ENCODE data around the gene HOXB9.
A peak's percentile ranks its signal among the peaks of the same experiment; 100 is the strongest.

The HOXB9 gene

GRCh38 chr17:48613862-48614694 lies 12.1 kb downstream of the HOXB9 start:
- Histone ChIP-seq H3K27ac (ENCODE audit: low read depth, low read length) (no peak overlapping the region), H3K9me2 (replicated peaks; ENCODE audit: control insufficient read depth, low read length) (no peaks in the 10 kb centered on the region), H3K79me2 (ENCODE audit: control insufficient read depth, low read length) (no peaks in the 10 kb centered on the region), H3K4me1 (ENCODE audit: control insufficient read depth, low read length) (peaks cover 28% of the 10 kb centered on the region), H3F3A (ENCODE audit: control insufficient read depth, insufficient read depth) (no peaks in the 10 kb centered on the region), H3K27me3 (ENCODE audit: control insufficient read depth, low read length) (peaks cover 63% of the 10 kb centered on the region), H4K20me1 (ENCODE audit: control insufficient read depth, insufficient read depth, low read depth, low read length) (no peaks in the 10 kb centered on the region), H3K36me3 (ENCODE audit: control insufficient read depth, low read length) (no peaks in the 10 kb centered on the region), H3K4me2 (ENCODE audit: low read length) (no peak overlapping the region), H3K4me3 (ENCODE audit: low read length) (no peak overlapping the region), H3K9me3 (ENCODE audit: control insufficient read depth, insufficient read depth, low read length) (no peaks in the 10 kb centered on the region)
- TF ChIP-seq CTCF (IDR thresholded peaks at IDR 0.05; ENCODE audit: low read depth, low read length, poor library complexity, severe bottlenecking) (no peak), EZH2phosphoT487 (IDR thresholded peaks at IDR 0.05; ENCODE audit: borderline replicate concordance, low read length) (no peak)

GRCh38 chr17:48612854-48613691 lies 13.1 kb downstream of the HOXB9 start:
- H3K4me1 ChIP-seq (ENCODE audit: control insufficient read depth, low read length) = peaks cover 24% of the 10 kb centered on the region
- H3K79me2 ChIP-seq (ENCODE audit: control insufficient read depth, low read length) = no peaks in the 10 kb centered on the region
- H3K36me3 ChIP-seq (ENCODE audit: control insufficient read depth, low read length) = no peaks in the 10 kb centered on the region
- peak overlapping the region; percentile 83 for H3K4me3 ChIP-seq (ENCODE audit: low read length)
- peaks cover 53% of the 10 kb centered on the region for H3K27me3 ChIP-seq (ENCODE audit: control insufficient read depth, low read length)
- no peaks in the 10 kb centered on the region for H3K9me3 ChIP-seq (ENCODE audit: control insufficient read depth, insufficient read depth, low read length)
- no peak overlapping the region for H3K27ac ChIP-seq (ENCODE audit: low read depth, low read length)
- H3K9me2 ChIP-seq (replicated peaks; ENCODE audit: control insufficient read depth, low read length) = no peaks in the 10 kb centered on the region
- no peaks in the 10 kb centered on the region for H3F3A ChIP-seq (ENCODE audit: control insufficient read depth, insufficient read depth)
- no peaks in the 10 kb centered on the region for H4K20me1 ChIP-seq (ENCODE audit: control insufficient read depth, insufficient read depth, low read depth, low read length)
- TF ChIP-seq EZH2phosphoT487 (IDR thresholded peaks at IDR 0.05; ENCODE audit: borderline replicate concordance, low read length) (peak; percentile 61; the same call in 1 of the 2 replicates), CTCF (IDR thresholded peaks at IDR 0.05; ENCODE audit: low read depth, low read length, poor library complexity, severe bottlenecking) (peak; percentile 14)
- H3K4me2 ChIP-seq (ENCODE audit: low read length) = peak overlapping the region; percentile 82

GRCh38 chr17:48612456-48612853 lies 13.7 kb downstream of the HOXB9 start:
- H3K79me2 ChIP-seq (ENCODE audit: control insufficient read depth, low read length) = no peaks in the 10 kb centered on the region
- peak overlapping the region; percentile 82 for H3K4me2 ChIP-seq (ENCODE audit: low read length)
- H3K9me2 ChIP-seq (replicated peaks; ENCODE audit: control insufficient read depth, low read length) = no peaks in the 10 kb centered on the region
- no peaks in the 10 kb centered on the region for H4K20me1 ChIP-seq (ENCODE audit: control insufficient read depth, insufficient read depth, low read depth, low read length)
- peaks cover 48% of the 10 kb centered on the region for H3K27me3 ChIP-seq (ENCODE audit: control insufficient read depth, low read length)
- H3K9me3 ChIP-seq (ENCODE audit: control insufficient read depth, insufficient read depth, low read length) = no peaks in the 10 kb centered on the region
- peaks cover 24% of the 10 kb centered on the region for H3K4me1 ChIP-seq (ENCODE audit: control insufficient read depth, low read length)
- H3K36me3 ChIP-seq (ENCODE audit: control insufficient read depth, low read length) = no peaks in the 10 kb centered on the region
- TF ChIP-seq CTCF (IDR thresholded peaks at IDR 0.05; ENCODE audit: low read depth, low read length, poor library complexity, severe bottlenecking) (no peak), EZH2phosphoT487 (IDR thresholded peaks at IDR 0.05; ENCODE audit: borderline replicate concordance, low read length) (peak; percentile 98; the same call in 1 of the 2 replicates)
- H3F3A ChIP-seq (ENCODE audit: control insufficient read depth, insufficient read depth) = no peaks in the 10 kb centered on the region
- peak overlapping the region; percentile 83 for H3K4me3 ChIP-seq (ENCODE audit: low read length)
- H3K27ac ChIP-seq (ENCODE audit: low read depth, low read length) = no peak overlapping the region
